ENCODE measurements around the gene RIPOR1.

RIPOR1 gene

GRCh38 chr16:67549936-67550335 lies 21.3 kb downstream of the RIPOR1 start:
- H3K4me2 ChIP-seq (ENCODE audit: low read depth, low read length, poor library complexity, severe bottlenecking) = no peak overlapping the region
- H3K36me3 ChIP-seq (ENCODE audit: low read length) = no peaks in the 10 kb centered on the region
- H3K9me3 ChIP-seq (ENCODE audit: insufficient read depth, low read length) = no peaks in the 10 kb centered on the region
- no peak for TF ChIP-seq CTCF (IDR thresholded peaks at IDR 0.05; ENCODE audit: insufficient read depth, low read length, poor library complexity, severe bottlenecking)
- no peak for TF ChIP-seq EZH2phosphoT487 (conservative IDR thresholded peaks at IDR 0.05; ENCODE audit: low read length)
- H4K20me1 ChIP-seq (ENCODE audit: low read depth, low read length) = no peaks in the 10 kb centered on the region
- peaks cover 27% of the 10 kb centered on the region for H3K79me2 ChIP-seq (ENCODE audit: insufficient read depth, low read length)
- peaks cover 32% of the 10 kb centered on the region for H3F3A ChIP-seq (ENCODE audit: insufficient read depth)
- no peaks in the 10 kb centered on the region for H3K9me2 ChIP-seq (replicated peaks; ENCODE audit: insufficient read depth, low read length)
- H3K27me3 ChIP-seq (ENCODE audit: low read length) = no peaks in the 10 kb centered on the region
- H3K27ac ChIP-seq (ENCODE audit: low read depth, low read length) = peak overlapping the region; percentile 95
- H3K9ac ChIP-seq (ENCODE audit: low read length) = no peak overlapping the region
- no peak overlapping the region for H3K4me3 ChIP-seq (ENCODE audit: insufficient read depth, low read length, poor library complexity, severe bottlenecking)
- no peak overlapping the region for H2AFZ ChIP-seq (ENCODE audit: low read depth, low read length, severe bottlenecking)

- Histone ChIP-seq H2AFZ (ENCODE audit: low read depth, low read length, severe bottlenecking) (no peak overlapping the region), H3K36me3 (ENCODE audit: low read length) (no peaks in the 10 kb centered on the region), H4K20me1 (ENCODE audit: low read depth, low read length) (no peaks in the 10 kb centered on the region), H3K4me2 (ENCODE audit: low read depth, low read length, poor library complexity, severe bottlenecking) (no peak overlapping the region), H3K9me3 (ENCODE audit: insufficient read depth, low read length) (no peaks in the 10 kb centered on the region), H3K79me2 (ENCODE audit: insufficient read depth, low read length) (peaks cover 30% of the 10 kb centered on the region), H3K27me3 (ENCODE audit: low read length) (no peaks in the 10 kb centered on the region), H3K4me3 (ENCODE audit: insufficient read depth, low read length, poor library complexity, severe bottlenecking) (no peak overlapping the region), H3K27ac (ENCODE audit: low read depth, low read length) (no peak overlapping the region), H3K9ac (ENCODE audit: low read length) (no peak overlapping the region), H3K9me2 (replicated peaks; ENCODE audit: insufficient read depth, low read length) (no peaks in the 10 kb centered on the region), H3F3A (ENCODE audit: insufficient read depth) (peaks cover 34% of the 10 kb centered on the region)
- no peak for TF ChIP-seq EZH2phosphoT487 (conservative IDR thresholded peaks at IDR 0.05; ENCODE audit: low read length)
- no peak for TF ChIP-seq CTCF (IDR thresholded peaks at IDR 0.05; ENCODE audit: insufficient read depth, low read length, poor library complexity, severe bottlenecking)
These were observed 22.5 kb downstream of the RIPOR1 start for GRCh38 chr16:67551091-67551490.

GRCh38 chr16:67551972-67552371 lies 23.3 kb downstream of the RIPOR1 start:
- peak overlapping the region; percentile 56 for H3K27ac ChIP-seq (ENCODE audit: low read depth, low read length)
- no peak overlapping the region for H3K4me3 ChIP-seq (ENCODE audit: insufficient read depth, low read length, poor library complexity, severe bottlenecking)
- no peaks in the 10 kb centered on the region for H3K9me2 ChIP-seq (replicated peaks; ENCODE audit: insufficient read depth, low read length)
- H2AFZ ChIP-seq (ENCODE audit: low read depth, low read length, severe bottlenecking) = no peak overlapping the region
- TF ChIP-seq EZH2phosphoT487 (conservative IDR thresholded peaks at IDR 0.05; ENCODE audit: low read length) (no peak), CTCF (IDR thresholded peaks at IDR 0.05; ENCODE audit: insufficient read depth, low read length, poor library complexity, severe bottlenecking) (no peak)
- H4K20me1 ChIP-seq (ENCODE audit: low read depth, low read length) = no peaks in the 10 kb centered on the region
- peaks cover 36% of the 10 kb centered on the region for H3K79me2 ChIP-seq (ENCODE audit: insufficient read depth, low read length)
- H3K27me3 ChIP-seq (ENCODE audit: low read length) = no peaks in the 10 kb centered on the region
- H3K9ac ChIP-seq (ENCODE audit: low read length) = peak overlapping the region; percentile 9
- no peaks in the 10 kb centered on the region for H3K9me3 ChIP-seq (ENCODE audit: insufficient read depth, low read length)
- no peak overlapping the region for H3K4me2 ChIP-seq (ENCODE audit: low read depth, low read length, poor library complexity, severe bottlenecking)
- H3F3A ChIP-seq (ENCODE audit: insufficient read depth) = peaks cover 35% of the 10 kb centered on the region
- H3K36me3 ChIP-seq (ENCODE audit: low read length) = no peaks in the 10 kb centered on the region

Measured in SU-DHL-6 (cell line).